Suppressor macrophage treated with lipopolysaccharide for 4 hours (primary cell): ENCODE data around the gene AFMID.
"Not testable (repeated sequence)": the region's sequence is repeated elsewhere in the genome, so short reads cannot be mapped to it uniquely, and the experiment has no call there.

Experiments used
- DNase-seq: peaks from one replicate; pipeline ENCODE4 v3.0.0-alpha.2; 2020

AFMID gene

GRCh38 chr17:78154903-78155811, 32.0 kb upstream of the AFMID start:
- DNase-seq, result peak; percentile 89

GRCh38 chr17:78159575-78160158, 27.5 kb upstream of the AFMID start:
- DNase-seq, result peak; percentile 47

DNA sequence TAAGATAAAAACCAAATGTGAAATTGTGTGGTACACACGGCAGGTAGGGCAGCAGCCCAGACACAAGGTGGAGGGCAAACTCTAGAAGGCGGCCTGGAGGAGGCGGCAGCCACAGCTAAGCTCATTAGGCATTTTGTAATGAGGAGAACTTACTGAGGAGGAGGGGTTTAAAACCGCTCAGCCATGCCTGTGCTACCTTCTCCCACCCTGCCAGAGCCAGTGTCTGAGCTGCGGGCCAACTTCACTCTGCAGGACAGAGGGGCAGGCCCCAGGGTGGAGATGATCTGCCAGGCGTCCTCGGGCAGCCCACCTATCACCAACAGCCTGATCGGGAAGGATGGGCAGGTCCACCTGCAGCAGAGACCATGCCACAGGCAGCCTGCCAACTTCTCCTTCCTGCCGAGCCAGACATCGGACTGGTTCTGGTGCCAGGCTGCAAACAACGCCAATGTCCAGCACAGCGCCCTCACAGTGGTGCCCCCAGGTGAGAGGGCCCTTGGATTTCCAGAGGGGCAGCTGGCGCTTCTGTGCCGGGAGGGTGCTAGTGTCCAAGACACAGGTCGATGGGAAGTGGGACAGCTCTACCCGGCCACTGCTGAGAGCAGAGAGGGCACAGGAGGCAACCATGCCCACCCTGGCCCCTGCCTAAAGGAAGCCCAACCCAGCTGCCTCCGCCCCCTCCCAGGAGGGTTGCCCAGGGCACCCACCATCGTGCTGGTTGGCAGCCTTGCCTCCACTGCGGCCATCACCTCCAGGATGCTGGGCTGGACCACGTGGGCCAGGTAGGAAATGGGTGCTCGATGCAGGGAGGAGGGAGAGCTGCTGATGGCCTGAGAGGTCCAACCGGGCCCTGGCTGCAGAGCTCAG, 23.0 kb upstream of the AFMID start:
- no peak for DNase-seq

- DNase-seq, result no peak
Measured at GRCh38 chr17:78164748-78165607, 22.2 kb upstream of the AFMID start.

- DNase-seq, result no peak
Measured at GRCh38 chr17:78166416-78166815, 20.7 kb upstream of the AFMID start.

GRCh38 chr17:78168242-78168902, 18.8 kb upstream of the AFMID start, which contains the start of gene SYNGR2:
Gene SYNGR2, plus strand, starts transcription at chr17:78168581. Its CDS starts 36 bp downstream, at chr17:78168617.
- peak; percentile 94 for DNase-seq

DNA sequence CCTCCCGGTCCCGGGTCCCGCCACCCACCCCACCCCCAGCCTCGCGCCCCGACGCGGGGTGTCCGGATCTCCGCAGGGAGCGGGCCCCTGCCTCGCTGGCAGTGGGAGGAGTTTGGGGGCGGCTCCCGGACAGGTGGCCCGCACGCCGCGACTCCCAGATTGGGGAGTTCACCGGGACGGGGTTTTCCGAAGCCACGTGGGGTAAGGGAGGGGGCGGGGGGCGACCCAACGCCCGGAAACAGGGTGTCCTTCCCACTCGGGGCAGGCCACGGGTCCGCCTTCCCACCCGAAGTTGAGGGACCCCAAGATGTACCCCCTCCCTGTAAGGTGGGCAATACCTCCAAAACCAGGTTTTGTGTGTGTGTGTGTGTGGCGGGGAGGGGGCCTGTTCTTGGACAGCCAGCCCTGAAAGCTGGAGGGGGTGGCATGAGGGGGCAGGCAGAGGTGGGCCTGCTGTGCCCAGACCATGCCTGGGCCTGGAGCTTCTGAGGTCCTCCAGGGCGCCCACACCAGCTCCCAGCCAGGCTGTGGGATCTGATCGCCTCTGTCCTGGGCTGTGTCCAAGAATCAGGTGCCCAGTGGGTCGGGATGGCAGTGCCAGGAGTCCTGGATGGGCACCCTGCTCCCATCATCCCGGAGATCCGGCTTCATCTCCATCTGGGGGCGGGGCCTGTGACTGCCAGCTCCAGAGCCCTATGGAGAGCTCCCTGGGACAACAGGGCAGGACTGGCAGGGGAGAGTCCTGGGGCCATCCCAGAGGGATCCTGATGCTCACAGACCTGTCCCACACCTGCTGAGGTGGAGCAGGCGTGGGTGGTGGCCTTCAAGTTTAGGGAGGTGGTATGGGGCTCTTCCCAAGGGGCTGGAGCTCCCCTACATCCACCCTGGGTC, 18.0 kb upstream of the AFMID start:
- DNase-seq, result peak; percentile 37

GRCh38 chr17:78170692-78171590, 16.2 kb upstream of the AFMID start:
- peak; percentile 27 for DNase-seq

DNA sequence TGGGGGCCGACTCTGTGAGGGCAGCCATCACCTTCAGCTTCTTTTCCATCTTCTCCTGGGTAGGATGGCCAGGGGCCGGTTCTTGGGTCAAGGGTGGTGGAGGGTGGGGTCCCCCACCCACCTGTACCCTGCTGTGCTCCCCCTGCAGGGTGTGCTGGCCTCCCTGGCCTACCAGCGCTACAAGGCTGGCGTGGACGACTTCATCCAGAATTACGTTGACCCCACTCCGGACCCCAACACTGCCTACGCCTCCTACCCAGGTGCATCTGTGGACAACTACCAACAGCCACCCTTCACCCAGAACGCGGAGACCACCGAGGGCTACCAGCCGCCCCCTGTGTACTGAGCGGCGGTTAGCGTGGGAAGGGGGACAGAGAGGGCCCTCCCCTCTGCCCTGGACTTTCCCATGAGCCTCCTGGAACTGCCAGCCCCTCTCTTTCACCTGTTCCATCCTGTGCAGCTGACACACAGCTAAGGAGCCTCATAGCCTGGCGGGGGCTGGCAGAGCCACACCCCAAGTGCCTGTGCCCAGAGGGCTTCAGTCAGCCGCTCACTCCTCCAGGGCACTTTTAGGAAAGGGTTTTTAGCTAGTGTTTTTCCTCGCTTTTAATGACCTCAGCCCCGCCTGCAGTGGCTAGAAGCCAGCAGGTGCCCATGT, 15.4 kb upstream of the AFMID start:
- not testable (repeated sequence) for DNase-seq

GRCh38 chr17:78172249-78173051, 14.7 kb upstream of the AFMID start:
- peak; percentile 65 for DNase-seq

DNA sequence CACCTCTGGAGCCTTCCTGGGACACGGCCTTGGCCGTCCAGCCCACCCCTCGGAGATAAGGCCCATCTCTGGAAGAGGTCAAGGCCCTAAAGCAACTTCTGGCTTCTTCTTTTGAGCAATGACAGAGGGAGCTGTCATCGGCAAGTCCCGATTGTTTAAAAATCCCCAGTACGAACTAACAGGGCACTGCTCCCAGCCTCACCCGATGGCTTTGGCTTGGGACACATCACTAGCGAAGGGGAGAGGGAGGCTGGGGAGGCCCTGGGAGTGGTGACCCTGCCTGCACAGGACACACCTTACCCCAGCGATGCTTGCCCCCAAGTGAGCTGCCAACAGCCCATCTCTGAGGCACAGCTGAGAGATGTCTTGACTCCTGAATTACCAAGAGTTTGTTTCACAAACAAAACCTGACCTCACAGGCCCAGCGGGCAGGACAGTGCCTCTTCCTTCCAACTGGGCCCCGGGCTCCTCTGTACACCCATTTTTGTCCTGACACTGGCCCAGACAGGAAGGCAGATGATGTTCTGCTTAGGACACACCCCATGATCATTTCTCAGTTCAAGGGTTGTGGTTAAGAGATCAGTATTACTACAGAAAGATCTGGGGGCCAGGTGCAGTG, 14.0 kb upstream of the AFMID start:
- DNase-seq, result peak; percentile 69

DNA sequence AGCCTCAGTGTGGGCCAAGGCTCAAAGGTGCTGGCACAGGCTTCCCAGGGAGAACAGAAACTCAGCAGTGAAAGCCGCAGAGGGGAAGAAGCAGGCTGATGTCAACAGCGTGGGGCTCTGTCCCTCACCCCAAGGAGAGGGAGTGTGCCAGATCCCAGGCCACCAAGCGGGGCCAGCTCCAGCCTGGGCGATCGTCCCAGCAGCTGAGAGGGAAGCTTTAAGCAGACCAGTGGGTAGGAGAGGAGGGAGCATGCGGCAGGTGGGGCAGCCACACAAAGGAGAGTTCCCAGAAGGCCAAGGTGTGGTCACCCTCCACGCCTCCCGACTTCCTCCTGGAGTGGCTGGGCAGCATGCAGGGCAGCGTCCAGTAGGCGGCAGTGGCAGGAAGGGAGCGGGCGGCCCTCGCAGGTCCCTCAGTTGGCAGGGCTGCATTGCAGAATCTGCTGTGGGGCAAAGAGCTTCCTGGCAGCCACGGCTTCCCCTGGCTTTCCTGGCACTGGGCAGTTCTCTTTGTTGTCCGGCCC, 12.8 kb upstream of the AFMID start:
- peak; percentile 91 for DNase-seq

- DNase-seq, result no peak
Measured at GRCh38 chr17:78174870-78175642, 12.1 kb upstream of the AFMID start.

- no peak for DNase-seq
Measured at GRCh38 chr17:78175643-78175981, 11.6 kb upstream of the AFMID start.

DNA sequence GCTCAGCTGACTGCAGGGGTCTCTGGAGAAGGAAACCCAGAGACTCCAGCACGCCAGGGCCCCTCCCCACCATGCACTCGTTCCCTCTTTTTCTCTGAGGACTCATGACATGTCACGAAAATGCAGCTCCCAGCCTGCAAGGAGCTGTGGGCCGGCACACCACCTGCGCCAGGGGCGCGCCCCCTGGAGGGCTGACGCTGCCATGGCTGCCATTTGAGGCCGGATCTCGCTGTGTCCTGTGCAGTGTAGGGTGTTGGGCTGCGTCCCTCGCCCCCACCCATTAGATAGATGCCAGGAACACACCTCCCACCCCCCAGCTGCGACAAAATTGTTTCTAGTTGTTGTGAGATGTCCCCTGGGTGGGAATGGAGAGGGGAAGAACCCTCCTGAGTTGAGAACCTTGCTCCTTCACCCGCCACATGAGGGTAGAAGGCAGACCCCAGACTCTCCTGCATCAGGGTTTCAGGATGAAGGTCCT, 10.6 kb upstream of the AFMID start:
- DNase-seq, result peak; percentile 80

- DNase-seq, result peak; percentile 89
Measured at GRCh38 chr17:78179372-78179771, 7.8 kb upstream of the AFMID start.
